Smooth muscle cell (in vitro differentiated cells): ENCODE results near the gene PIP5K1A. TPM values are rescaled to one million over a fixed set of nuclear protein-coding genes. Genes with fewer than 3 reads are reported as not detected.

Experiments
- DNase-seq: peaks from one replicate; lab custom pipeline; 2025; ENCODE audit not compliant: unreplicated experiment; lab: John Stamatoyannopoulos, UW
- H2AFZ ChIP-seq: fragments of 200-600 bp; sonication (generic); 2 replicates; pipeline ENCODE4 v1.6.0; 2016; ENCODE audit warnings: antibody characterized with exemption, low read depth, mild to moderate bottlenecking
- H3F3A ChIP-seq: fragments of 200-600 bp; sonication (generic); 2 replicates; pipeline ENCODE4 v1.6.0; 2017; ENCODE audit warnings: antibody characterized with exemption, low read depth
- H3K27ac ChIP-seq: fragments of 200-600 bp; sonication (generic); 2 replicates; pipeline ENCODE4 v1.5.1; 2016; ENCODE audit warnings: low read depth, mild to moderate bottlenecking
- H3K27me3 ChIP-seq: fragments of 200-600 bp; sonication (generic); 2 replicates; pipeline ENCODE4 v1.6.1; 2016; ENCODE audit warnings: low read depth, mild to moderate bottlenecking
- H3K36me3 ChIP-seq: fragments of 200-600 bp; sonication (generic); 2 replicates; pipeline ENCODE4 v1.5.1; 2016; ENCODE audit warnings: low read depth
- H3K4me1 ChIP-seq: fragments of 200-600 bp; sonication (generic); 2 replicates; pipeline ENCODE4 v1.5.1; 2016; ENCODE audit warnings: low read depth
- H3K4me2 ChIP-seq: fragments of 200-600 bp; sonication (generic); 2 replicates; pipeline ENCODE4 v1.6.0; 2016; ENCODE audit warnings: mild to moderate bottlenecking
- H3K4me3 ChIP-seq: fragments of 200-600 bp; sonication (generic); 2 replicates; pipeline ENCODE4 v1.5.1; 2016; ENCODE audit warnings: mild to moderate bottlenecking
- H3K79me2 ChIP-seq: fragments of 200-600 bp; sonication (generic); 2 replicates; pipeline ENCODE4 v1.6.0; 2016; ENCODE audit warnings: low read depth, mild to moderate bottlenecking
- H3K9ac ChIP-seq: fragments of 200-600 bp; sonication (generic); 2 replicates; pipeline ENCODE4 v1.6.0; 2016; ENCODE audit warnings: low read depth
- H3K9me3 ChIP-seq: fragments of 200-600 bp; sonication (generic); replicated peaks from 2 replicates; pipeline ENCODE4 v1.5.1; 2016; ENCODE audit warnings: low read depth
- H4K20me1 ChIP-seq: fragments of 200-600 bp; sonication (generic); 2 replicates; pipeline ENCODE4 v1.6.0; 2016; ENCODE audit warnings: low read depth
- WGBS: methylation state at CpG from one replicate; pipeline ENCODE4 v1.1.7; 2016; ENCODE audit warnings: low lambda C conversion rate; 5-methylcytosine and 5-hydroxymethylcytosine counted together
- polyA plus RNA-seq: library from polyadenylated mRNA; unstranded; fragments of >200 nt; fragmentation: Nextera tagmentation; extraction: Ambion mirVana; gene quantifications from 2 replicates; pipeline ENCODE4 v1.2.1, GENCODE V29; 2016
- total RNA-seq: library from RNA; depleted of rRNA; stranded (reverse); fragments of >200 nt; gene quantifications from 2 replicates; pipeline ENCODE4 v1.2.3, GENCODE V29; 2014
- TF ChIP-seq, protein P1 (sequence below): fragments of 200-600 bp; sonication (generic); IDR thresholded peaks from 2 replicates; pipeline ENCODE4 v1.5.1; 2017; ENCODE audit warnings: borderline replicate concordance, mild to moderate bottlenecking, antibody characterized with exemption; ENCODE audit not compliant: insufficient read depth, poor library complexity, severe bottlenecking

The PIP5K1A gene
- total and polyA plus RNA-seq, 2 experiments from 2014 or later, result 24.1 to 78.2 TPM

DNA sequence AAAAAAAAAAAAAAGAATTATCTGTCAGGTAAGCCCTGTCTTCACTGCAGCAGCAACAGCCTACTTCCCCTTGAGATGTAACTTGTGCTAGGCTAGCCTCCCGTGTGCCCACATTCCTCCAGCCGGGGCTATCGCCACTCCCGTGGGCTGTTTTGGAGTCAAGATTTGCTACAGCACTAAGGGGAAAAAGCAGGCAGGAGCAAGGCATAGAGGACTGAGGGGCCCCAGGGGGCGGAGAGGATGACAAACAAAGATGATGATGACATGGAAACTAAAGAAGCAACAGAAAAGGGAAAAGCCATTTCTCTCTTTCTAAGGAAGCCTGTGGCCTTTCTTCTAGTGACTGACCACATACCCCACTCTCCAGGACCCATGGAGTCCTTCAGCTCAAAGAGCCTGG lies 40.0 kb upstream of the PIP5K1A start:
- no peak for DNase-seq

DNA sequence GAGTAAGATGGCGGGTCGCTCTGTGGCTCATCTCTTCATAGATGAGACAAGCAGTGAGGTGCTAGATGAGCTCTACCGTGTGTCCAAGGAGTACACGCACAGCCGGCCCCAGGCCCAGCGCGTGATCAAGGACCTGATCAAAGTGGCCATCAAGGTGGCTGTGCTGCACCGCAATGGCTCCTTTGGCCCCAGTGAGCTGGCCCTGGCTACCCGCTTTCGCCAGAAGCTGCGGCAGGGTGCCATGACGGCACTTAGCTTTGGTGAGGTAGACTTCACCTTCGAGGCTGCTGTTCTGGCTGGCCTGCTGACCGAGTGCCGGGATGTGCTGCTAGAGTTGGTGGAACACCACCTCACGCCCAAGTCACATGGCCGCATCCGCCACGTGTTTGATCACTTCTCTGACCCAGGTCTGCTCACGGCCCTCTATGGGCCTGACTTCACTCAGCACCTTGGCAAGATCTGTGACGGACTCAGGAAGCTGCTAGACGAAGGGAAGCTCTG lies 39.6 kb upstream of the PIP5K1A start:
- Histone ChIP-seq H3K27ac (no peak overlapping the region), H3K27me3 (no peaks in the 10 kb centered on the region), H3K4me3 (no peak overlapping the region), H3K4me2 (no peak overlapping the region), H3K4me1 (no peaks in the 10 kb centered on the region), H3F3A (peaks cover 4% of the 10 kb centered on the region), H4K20me1 (no peaks in the 10 kb centered on the region), H3K36me3 (no peaks in the 10 kb centered on the region), H2AFZ (no peak overlapping the region), H3K9ac (no peak overlapping the region), H3K9me3 (no peaks in the 10 kb centered on the region), H3K79me2 (no peaks in the 10 kb centered on the region)
- TF ChIP-seq, protein P1, sequence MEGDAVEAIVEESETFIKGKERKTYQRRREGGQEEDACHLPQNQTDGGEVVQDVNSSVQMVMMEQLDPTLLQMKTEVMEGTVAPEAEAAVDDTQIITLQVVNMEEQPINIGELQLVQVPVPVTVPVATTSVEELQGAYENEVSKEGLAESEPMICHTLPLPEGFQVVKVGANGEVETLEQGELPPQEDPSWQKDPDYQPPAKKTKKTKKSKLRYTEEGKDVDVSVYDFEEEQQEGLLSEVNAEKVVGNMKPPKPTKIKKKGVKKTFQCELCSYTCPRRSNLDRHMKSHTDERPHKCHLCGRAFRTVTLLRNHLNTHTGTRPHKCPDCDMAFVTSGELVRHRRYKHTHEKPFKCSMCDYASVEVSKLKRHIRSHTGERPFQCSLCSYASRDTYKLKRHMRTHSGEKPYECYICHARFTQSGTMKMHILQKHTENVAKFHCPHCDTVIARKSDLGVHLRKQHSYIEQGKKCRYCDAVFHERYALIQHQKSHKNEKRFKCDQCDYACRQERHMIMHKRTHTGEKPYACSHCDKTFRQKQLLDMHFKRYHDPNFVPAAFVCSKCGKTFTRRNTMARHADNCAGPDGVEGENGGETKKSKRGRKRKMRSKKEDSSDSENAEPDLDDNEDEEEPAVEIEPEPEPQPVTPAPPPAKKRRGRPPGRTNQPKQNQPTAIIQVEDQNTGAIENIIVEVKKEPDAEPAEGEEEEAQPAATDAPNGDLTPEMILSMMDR, result no peak
- no peak for DNase-seq
- 97% methylated on average over 22 of the region's 22 CpGs for WGBS

More for the DNA sequence above, 40.0 kb upstream of the PIP5K1A start:
- Histone ChIP-seq H3K9ac (no peak overlapping the region), H3F3A (peaks cover 4% of the 10 kb centered on the region), H3K27me3 (no peaks in the 10 kb centered on the region), H3K4me3 (no peak overlapping the region), H3K4me1 (no peaks in the 10 kb centered on the region), H3K79me2 (no peaks in the 10 kb centered on the region), H2AFZ (no peak overlapping the region), H3K36me3 (no peaks in the 10 kb centered on the region), H3K9me3 (no peaks in the 10 kb centered on the region), H3K27ac (no peak overlapping the region), H3K4me2 (no peak overlapping the region), H4K20me1 (no peaks in the 10 kb centered on the region)
- WGBS, result 88% methylated on average over 5 of the region's 5 CpGs
- TF ChIP-seq, protein P1, result no peak

DNA sequence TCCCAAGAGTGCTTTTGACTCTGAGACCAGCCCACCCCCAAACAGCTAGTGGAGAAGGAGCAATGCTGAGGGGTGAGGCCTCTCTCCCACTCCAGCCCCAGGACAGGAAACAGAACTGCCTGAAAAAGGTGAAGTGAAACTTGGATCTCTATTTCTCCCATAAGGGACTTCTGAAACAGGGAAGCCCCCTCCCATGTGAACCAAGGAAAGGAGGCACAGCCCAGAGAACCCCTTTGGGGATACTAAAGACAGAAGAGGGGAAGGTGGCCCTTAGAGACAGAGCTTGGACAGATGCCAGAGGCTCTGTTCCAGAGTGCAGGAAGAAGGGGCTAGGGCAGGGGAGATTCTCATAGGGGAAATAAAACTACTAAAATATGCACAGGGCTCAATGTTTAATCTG lies 39.0 kb upstream of the PIP5K1A start:
- H3K79me2 ChIP-seq, result no peaks in the 10 kb centered on the region
- peaks cover 4% of the 10 kb centered on the region for H3F3A ChIP-seq
- peaks cover under 1% of the 10 kb centered on the region for H3K4me1 ChIP-seq
- TF ChIP-seq, protein P1, result no peak
- no peak overlapping the region for H3K4me3 ChIP-seq
- no peaks in the 10 kb centered on the region for H4K20me1 ChIP-seq
- no peak overlapping the region for H3K4me2 ChIP-seq
- no peak overlapping the region for H2AFZ ChIP-seq
- no peaks in the 10 kb centered on the region for H3K27me3 ChIP-seq
- DNase-seq, result no peak
- H3K36me3 ChIP-seq, result no peaks in the 10 kb centered on the region
- H3K9me3 ChIP-seq, result no peaks in the 10 kb centered on the region
- H3K27ac ChIP-seq, result no peak overlapping the region
- H3K9ac ChIP-seq, result no peak overlapping the region

DNA sequence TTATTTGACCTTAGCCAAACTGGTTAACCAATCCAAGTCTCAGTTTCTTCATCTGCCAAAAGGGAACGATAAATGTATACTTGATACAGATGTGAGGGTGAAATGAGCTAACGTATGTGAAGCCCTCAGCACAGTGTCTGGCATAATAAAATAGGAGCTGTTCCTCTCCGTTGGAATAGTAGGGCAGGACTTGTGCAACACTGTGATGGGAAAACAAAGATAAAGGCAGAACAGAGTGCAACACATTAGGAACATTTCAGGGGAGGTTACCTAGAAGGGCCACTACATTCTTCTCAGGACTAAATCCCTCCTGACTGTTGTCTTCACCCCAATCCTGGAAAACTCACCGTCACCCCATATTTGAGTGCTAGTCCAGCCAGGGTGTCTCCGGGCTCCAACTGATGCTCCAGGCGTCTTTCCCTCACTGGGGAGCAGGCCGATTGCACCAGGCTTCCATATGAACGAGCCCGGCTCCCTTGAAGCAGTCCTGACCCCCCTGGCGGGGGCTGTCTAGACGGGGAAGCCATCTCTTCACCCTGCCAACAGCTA lies 33.5 kb upstream of the PIP5K1A start:
- peaks cover 12% of the 10 kb centered on the region for H3K4me1 ChIP-seq
- TF ChIP-seq, protein P1, result no peak
- H4K20me1 ChIP-seq, result no peaks in the 10 kb centered on the region
- peak overlapping the region; percentile 92 for H2AFZ ChIP-seq
- DNase-seq, result no peak
- H3K9ac ChIP-seq, result peak overlapping the region; percentile 61
- peaks cover 6% of the 10 kb centered on the region for H3K79me2 ChIP-seq
- H3K27ac ChIP-seq, result peak overlapping the region; percentile 70
- no peaks in the 10 kb centered on the region for H3K27me3 ChIP-seq
- H3K36me3 ChIP-seq, result no peaks in the 10 kb centered on the region
- peaks cover 10% of the 10 kb centered on the region for H3F3A ChIP-seq
- H3K4me2 ChIP-seq, result peak overlapping the region; percentile 96
- WGBS, result 27% methylated on average over 11 of the region's 11 CpGs
- H3K4me3 ChIP-seq, result peak overlapping the region; percentile 60
- no peaks in the 10 kb centered on the region for H3K9me3 ChIP-seq
